ENCODE results near the gene HKDC1. TPM values are rescaled to one million over a fixed set of nuclear protein-coding genes. Genes with fewer than 3 reads are reported as not detected.

The HKDC1 gene
- total RNA-seq, 1 donor from 2014 or later, result 42.0 TPM

DNA sequence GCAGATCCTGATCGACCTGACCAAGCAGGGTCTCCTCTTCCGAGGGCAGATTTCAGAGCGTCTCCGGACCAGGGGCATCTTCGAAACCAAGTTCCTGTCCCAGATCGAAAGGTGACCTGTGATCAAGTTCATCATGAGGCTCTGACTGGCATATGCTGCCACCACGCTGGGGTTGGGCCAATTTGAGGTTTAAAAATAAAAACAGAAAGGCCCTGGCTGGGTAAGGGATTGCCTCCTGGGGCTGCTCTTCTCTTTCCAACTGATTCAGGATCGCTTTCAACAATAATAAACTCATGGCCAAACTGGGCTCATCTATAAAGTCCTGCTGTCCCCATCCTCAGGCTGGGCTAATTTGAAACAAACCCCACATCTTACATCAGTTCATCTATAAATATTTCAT, 41.1 kb downstream of the HKDC1 start:
- no peak overlapping the region for H3K4me3 ChIP-seq (ENCODE audit: low read depth, low read length)
- no peak for DNase-seq (ENCODE audit: low read depth)
- TF ChIP-seq, protein P1, sequence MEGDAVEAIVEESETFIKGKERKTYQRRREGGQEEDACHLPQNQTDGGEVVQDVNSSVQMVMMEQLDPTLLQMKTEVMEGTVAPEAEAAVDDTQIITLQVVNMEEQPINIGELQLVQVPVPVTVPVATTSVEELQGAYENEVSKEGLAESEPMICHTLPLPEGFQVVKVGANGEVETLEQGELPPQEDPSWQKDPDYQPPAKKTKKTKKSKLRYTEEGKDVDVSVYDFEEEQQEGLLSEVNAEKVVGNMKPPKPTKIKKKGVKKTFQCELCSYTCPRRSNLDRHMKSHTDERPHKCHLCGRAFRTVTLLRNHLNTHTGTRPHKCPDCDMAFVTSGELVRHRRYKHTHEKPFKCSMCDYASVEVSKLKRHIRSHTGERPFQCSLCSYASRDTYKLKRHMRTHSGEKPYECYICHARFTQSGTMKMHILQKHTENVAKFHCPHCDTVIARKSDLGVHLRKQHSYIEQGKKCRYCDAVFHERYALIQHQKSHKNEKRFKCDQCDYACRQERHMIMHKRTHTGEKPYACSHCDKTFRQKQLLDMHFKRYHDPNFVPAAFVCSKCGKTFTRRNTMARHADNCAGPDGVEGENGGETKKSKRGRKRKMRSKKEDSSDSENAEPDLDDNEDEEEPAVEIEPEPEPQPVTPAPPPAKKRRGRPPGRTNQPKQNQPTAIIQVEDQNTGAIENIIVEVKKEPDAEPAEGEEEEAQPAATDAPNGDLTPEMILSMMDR (conservative IDR thresholded peaks at IDR 0.05; ENCODE audit: low read depth, low read length), result no peak

DNA sequence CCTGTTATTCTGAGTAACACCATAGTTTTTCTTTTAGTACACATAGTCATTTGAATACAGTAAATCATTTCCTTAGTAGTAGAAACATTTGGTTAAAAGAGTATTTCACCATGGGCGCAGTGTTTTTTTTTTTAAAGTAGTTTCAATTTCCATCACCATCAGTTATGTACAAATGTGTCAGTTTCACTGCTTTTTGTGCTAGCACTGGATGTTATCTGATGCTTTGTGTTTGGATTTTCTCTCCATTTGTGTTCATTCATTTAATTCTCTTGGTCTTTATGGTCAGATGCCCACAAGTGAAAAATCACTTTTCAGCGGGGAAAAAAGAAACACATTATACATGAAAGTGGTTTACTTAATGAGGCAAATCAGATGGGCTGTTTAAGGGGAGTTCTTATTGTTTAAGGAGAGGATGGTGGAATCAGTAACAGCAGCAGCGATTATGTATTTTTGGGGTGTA, 42.2 kb downstream of the HKDC1 start:
- DNase-seq (ENCODE audit: low read depth), result no peak
- TF ChIP-seq, protein P1 (conservative IDR thresholded peaks at IDR 0.05; ENCODE audit: low read depth, low read length), result no peak
- H3K4me3 ChIP-seq (ENCODE audit: low read depth, low read length), result no peak overlapping the region

DNA sequence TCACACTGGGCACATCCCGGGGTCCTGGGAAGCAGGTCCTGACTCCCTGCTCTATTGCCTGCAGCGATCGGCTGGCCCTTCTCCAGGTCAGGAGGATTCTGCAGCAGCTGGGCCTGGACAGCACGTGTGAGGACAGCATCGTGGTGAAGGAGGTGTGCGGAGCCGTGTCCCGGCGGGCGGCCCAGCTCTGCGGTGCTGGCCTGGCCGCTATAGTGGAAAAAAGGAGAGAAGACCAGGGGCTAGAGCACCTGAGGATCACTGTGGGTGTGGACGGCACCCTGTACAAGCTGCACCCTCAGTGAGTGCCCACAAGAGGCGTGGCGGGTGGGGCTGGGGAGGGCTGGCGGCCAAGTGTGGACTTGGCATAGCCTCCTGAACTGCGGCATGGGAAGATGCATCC, 45.4 kb downstream of the HKDC1 start:
- no peak overlapping the region for H3K4me3 ChIP-seq (ENCODE audit: low read depth, low read length)
- TF ChIP-seq, protein P1 (conservative IDR thresholded peaks at IDR 0.05; ENCODE audit: low read depth, low read length), result no peak
- DNase-seq (ENCODE audit: low read depth), result no peak

DNA sequence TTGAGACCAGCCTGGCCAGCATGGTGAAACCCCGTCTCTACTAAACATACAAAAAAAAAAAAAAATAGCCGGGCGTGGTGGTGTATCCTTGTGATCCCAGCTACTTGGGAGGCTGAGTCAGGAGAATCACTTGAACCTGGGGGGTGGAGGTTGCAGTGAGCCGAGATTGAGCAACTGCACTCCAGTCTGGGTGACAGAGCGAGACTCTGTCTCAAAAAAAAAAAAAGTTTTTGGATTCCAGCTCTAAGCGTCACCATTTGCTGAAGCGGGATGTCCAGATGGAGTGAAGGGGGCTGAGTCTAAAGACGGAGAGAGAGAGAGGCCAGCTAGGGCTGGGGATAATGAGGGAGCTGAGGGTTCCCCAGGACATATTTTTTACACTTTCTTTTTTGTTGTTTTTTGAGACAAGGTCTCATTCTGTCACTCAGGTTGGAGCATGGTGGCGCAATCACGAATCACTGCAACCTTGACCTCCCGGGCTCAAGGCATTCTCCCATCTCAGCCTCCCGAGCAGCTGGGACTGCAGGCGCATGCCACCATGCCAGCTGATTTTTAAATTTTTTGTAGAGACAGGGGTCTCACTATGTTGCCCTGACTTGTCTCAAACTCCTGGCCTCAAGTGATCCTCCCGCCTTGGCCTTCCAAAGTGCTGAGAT, 48.8 kb downstream of the HKDC1 start:
- no peak overlapping the region for H3K4me3 ChIP-seq (ENCODE audit: low read depth, low read length)
- TF ChIP-seq, protein P1 (conservative IDR thresholded peaks at IDR 0.05; ENCODE audit: low read depth, low read length), result no peak
- DNase-seq (ENCODE audit: low read depth), result no peak

GRCh38 chr10:69269761-69270160, 49.6 kb downstream of the HKDC1 start:
- no peak for DNase-seq (ENCODE audit: low read depth)
- TF ChIP-seq, protein P1 (conservative IDR thresholded peaks at IDR 0.05; ENCODE audit: low read depth, low read length), result no peak
- H3K4me3 ChIP-seq (ENCODE audit: low read depth, low read length), result no peak overlapping the region

DNA sequence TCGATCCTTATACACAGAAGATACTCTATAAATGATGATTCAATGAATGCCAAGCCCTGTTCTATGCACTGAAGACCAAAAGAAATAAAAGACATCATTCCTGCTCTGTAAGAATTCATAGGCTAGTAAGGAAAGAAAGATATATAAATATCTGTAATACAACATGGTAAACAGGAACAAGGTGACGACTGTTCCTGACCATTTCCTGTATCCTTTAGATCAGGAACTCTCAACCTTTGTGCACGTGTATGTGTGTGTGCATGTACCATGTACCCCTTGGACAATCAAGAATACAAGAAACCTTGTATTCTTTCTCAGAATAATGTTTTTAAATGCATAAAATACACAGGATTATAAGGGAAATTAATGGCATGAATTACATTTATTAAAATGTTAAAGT, 50.9 kb downstream of the HKDC1 start:
- no peak for DNase-seq (ENCODE audit: low read depth)
- no peak overlapping the region for H3K4me3 ChIP-seq (ENCODE audit: low read depth, low read length)
- TF ChIP-seq, protein P1 (conservative IDR thresholded peaks at IDR 0.05; ENCODE audit: low read depth, low read length), result no peak

DNA sequence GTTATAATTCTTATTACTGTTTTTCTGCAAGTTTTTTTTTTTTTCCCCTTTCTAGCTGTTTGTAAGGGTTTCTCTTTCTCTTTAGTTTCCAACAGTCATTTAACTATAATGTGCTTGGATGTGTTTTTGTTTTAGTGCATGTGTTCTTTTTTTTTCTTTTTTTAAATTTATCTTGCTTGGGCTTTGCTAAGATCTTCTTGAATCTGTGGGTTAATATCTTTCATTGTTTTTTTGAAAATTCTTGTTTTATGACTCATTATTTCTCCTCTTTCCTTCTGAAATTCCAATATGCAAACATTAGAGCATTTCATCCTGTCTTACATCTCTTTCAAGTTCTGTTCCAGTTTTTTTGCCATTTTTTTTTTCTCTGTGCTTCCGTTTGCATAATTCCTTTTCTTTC, 52.5 kb downstream of the HKDC1 start:
- no peak overlapping the region for H3K4me3 ChIP-seq (ENCODE audit: low read depth, low read length)
- TF ChIP-seq, protein P1 (conservative IDR thresholded peaks at IDR 0.05; ENCODE audit: low read depth, low read length), result no peak
- no peak for DNase-seq (ENCODE audit: low read depth)

All from epithelial cell of proximal tubule (primary cell).